Measurements from ENCODE around the gene SS18.

The SS18 gene

GRCh38 chr18:26071020-26071419, 19.4 kb downstream of the SS18 start:
- no peak for DNase-seq

GRCh38 chr18:26059357-26059756, 31.1 kb downstream of the SS18 start:
- DNase-seq: no peak

GRCh38 chr18:26057344-26057773, 33.1 kb downstream of the SS18 start:
- DNase-seq: no peak

DNA sequence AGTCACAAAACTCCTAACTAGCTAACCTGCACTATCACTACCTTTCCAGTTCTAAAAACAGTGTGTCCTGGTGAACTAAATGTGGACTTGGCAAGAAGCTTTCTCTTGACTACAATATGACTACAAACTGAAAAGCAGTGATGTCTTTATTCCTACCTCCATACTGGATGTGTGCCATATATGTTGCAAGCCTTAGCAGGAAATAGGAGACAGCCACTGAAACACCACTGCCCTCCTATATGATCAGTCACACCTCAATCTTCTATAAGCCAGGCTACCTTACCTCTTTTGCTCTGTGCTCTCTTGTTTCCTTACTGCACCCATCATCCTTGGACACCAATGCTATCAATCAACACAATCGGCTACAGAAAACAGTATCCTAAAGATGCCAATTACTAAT, 34.1 kb downstream of the SS18 start:
- DNase-seq: no peak

GRCh38 chr18:26052505-26052904, 37.9 kb downstream of the SS18 start:
- no peak for DNase-seq

DNA sequence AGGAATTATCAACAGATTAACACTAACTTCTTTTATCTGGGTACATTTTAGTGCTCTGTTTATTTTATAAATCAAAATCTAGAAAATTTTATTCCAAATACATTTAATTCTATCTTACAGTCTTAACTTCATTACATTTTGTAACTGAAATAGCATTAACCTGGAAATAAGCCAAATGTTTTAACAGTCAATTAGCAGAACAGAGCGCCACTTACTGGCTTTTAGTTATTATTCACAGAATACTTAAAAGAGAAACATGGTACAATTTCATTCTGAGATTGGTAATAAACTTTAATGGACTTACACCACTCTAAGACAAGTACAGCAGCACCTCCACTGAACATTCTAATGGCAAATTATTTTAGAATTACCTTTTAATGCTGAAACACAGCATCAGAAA, 38.6 kb downstream of the SS18 start:
- no peak for DNase-seq

- no peak for DNase-seq
These were observed 43.9 kb downstream of the SS18 start for GRCh38 chr18:26046419-26047077.

DNA sequence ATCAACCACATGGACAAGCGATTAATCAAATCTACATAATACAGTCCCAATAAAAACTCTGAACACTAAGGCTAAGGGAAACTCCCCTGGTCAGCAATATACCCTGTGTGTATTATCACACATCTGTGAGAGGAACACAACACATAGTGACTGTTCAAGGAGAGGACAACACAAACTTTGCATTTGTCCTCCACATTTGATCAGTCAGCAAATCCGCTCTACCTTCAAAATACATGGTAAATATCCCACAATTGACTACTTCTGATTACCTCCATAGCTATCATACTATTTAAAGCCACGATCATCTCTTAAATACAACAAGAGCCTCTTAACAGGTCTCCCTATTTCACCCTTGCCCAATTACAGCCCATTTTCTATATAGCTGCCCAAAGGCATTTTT, 45.6 kb downstream of the SS18 start:
- DNase-seq: no peak

GRCh38 chr18:26040051-26040656, 50.3 kb downstream of the SS18 start:
- DNase-seq: no peak

- DNase-seq: no peak
These were observed 51.2 kb downstream of the SS18 start for GRCh38 chr18:26039203-26039602.

DNA sequence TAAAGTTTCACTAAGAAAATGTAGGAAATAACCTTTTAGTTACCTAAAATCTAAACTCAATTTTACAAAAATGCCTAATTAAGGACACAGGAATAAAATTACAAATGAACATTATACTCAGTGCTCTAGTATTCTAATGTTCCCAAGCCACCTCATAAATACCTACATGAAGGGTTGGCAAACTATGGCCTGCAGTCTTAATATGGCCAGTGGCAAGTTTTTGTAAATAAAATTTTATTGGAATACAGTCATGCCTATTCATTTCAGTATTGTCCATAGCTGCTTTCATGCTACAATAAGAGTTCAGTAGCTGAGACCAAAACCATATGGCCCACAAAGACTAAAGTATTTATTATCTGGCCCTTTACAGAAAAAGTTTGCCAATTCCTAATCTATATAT, 53.8 kb downstream of the SS18 start:
- no peak for DNase-seq

GRCh38 chr18:26034850-26035497, 55.4 kb downstream of the SS18 start:
- DNase-seq: no peak

DNA sequence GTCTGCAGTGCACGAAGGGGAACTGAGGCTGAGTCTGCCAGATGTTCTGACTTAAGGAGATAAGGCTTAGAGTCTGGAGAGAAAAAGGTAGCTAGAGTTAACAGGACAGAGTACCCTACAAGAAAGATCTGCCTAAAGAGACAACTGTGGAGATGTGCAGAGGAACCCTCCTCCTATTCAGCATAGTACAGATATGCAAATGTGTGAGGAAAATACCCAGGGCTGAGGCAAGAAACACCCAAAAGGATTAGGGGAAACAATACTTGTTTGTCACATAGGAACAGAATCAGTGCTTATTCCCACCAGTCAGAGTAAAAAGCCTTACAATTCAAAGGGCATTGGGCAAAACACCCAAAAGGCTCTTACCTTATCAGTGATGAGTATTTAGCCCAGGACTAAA, 67.8 kb downstream of the SS18 start:
- DNase-seq: no peak

- no peak for DNase-seq
These were observed 69.2 kb downstream of the SS18 start for GRCh38 chr18:26021061-26021754.

DNA sequence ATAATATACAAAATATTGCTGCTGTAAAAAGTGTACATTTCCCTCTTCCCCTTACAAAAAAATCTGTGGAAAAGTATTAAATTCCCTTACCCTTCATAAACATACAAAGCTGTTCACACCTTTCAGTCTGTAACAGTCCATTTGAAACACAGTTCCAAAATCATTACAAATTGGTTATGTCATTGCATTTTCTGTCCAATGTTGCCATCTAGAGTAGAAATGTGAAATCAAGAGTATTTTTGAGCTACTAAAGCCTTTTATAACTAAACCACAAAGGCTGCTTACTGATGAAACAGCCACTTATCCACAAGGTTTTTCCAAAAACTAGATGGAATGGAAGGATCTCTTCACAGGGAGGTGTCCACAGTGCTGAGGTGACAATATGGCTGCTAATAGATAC, 72.5 kb downstream of the SS18 start:
- DNase-seq: no peak

GRCh38 chr18:26014462-26014861, 76.0 kb downstream of the SS18 start:
- no peak for DNase-seq

- DNase-seq: no peak
These were observed 81.8 kb downstream of the SS18 start for GRCh38 chr18:26008619-26009018.

GRCh38 chr18:26008096-26008495, 82.3 kb downstream of the SS18 start:
- DNase-seq: no peak

DNA sequence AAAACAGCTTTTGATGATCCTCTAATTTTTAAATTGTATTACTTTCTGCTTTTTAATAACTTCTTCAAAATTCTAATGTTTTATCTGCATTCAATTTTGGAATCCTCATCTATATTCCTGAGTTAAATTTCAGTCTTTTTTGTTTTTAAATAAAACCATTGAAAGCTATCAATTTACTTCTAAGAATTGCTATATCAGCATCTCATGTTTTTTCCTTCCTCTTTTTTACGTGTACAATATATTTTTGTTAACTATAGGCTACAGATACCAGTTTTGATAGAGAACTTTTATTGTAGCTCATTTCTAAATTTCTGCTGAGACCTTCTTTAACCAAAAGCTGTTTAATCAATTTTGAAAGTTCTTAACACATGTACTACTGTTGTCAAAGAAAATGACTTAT, 84.5 kb downstream of the SS18 start:
- no peak for DNase-seq

GRCh38 chr18:26004832-26005231, 85.6 kb downstream of the SS18 start:
- no peak for DNase-seq

- DNase-seq: no peak
These were observed 86.6 kb downstream of the SS18 start for GRCh38 chr18:26003817-26004216.

DNA sequence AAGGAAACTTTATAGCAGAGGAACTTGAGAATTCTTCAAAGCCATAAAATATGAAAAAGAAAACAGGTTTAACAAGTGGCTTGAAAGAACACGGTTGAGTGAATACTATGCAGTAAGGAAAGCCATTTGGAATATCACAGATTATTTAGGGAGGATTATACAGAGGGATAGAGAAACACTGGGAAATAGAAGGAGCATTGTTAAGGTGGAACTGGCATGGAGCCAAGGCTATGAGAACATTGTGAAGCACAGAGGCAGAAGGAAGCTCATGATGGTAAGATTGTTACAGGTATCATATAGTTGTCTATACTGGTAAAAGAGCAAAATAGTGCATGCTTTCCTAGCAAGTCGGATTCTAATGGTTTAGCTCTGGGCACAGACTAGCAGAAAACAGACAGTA, 87.1 kb downstream of the SS18 start:
- DNase-seq: no peak

- DNase-seq: no peak
These were observed 88.0 kb downstream of the SS18 start for GRCh38 chr18:26002375-26002910.

GRCh38 chr18:25998461-25998860, 92.0 kb downstream of the SS18 start:
- no peak for DNase-seq
